PFSK-1 (cell line): ENCODE measurements around the gene COA1.

Source experiments
- FOXP2 ChIP-seq: optimal IDR thresholded peaks from 2 replicates; pipeline ENCODE3; 2011; ENCODE audit warnings: borderline replicate concordance, control low read depth, inconsistent platforms; ENCODE audit not compliant: insufficient read depth; ENCODE audit errors: extremely low read length, extremely low read depth
- POLR2AphosphoS5 ChIP-seq: IDR thresholded peaks from 2 replicates; pipeline ENCODE4 v1.6.1; 2012; ENCODE audit warnings: low read depth, mild to moderate bottlenecking, control low read depth, low read length, moderate library complexity
- REST ChIP-seq, 2 experiments: IDR thresholded peaks; 2 replicates each; pipeline versions ENCODE4 v1.6.1 to v1.8.0; 2011 to 2012; ENCODE audit warnings: low read depth in 2 of 2, low read length in 2 of 2, control low read depth in 1 of 2, inconsistent platforms in 1 of 2, mild to moderate bottlenecking in 1 of 2, moderate library complexity in 1 of 2; ENCODE audit not compliant: insufficient read depth in 1 of 2
- SIN3A ChIP-seq: IDR thresholded peaks from 2 replicates; pipeline ENCODE4 v1.6.1; 2012; ENCODE audit warnings: mild to moderate bottlenecking, low read length, moderate library complexity, borderline replicate concordance; ENCODE audit not compliant: insufficient read depth
- TAF1 ChIP-seq: IDR thresholded peaks from 2 replicates; pipeline ENCODE4 v1.6.1; 2012; ENCODE audit warnings: low read length, control low read depth, borderline replicate concordance; ENCODE audit not compliant: insufficient read depth

Gene COA1

GRCh38 chr7:43711503-43711902, 17.8 kb downstream of the COA1 start:
- no peak for TF ChIP-seq POLR2AphosphoS5
- TF ChIP-seq TAF1: no peak
- no peak for TF ChIP-seq REST (IDR thresholded peaks at IDR 0.05; ENCODE audit: insufficient read depth in 1 of 2, low read depth in 2 of 2, low read length in 2 of 2)
- TF ChIP-seq FOXP2: no peak
- TF ChIP-seq SIN3A: no peak

GRCh38 chr7:43703573-43703972, 25.8 kb downstream of the COA1 start:
- no peak for TF ChIP-seq POLR2AphosphoS5
- no peak for TF ChIP-seq SIN3A
- TF ChIP-seq FOXP2: no peak
- TF ChIP-seq TAF1: no peak
- TF ChIP-seq REST (IDR thresholded peaks at IDR 0.05; ENCODE audit: insufficient read depth in 1 of 2, low read depth in 2 of 2, low read length in 2 of 2): no peak

- TF ChIP-seq SIN3A: no peak
- TF ChIP-seq POLR2AphosphoS5: no peak
- TF ChIP-seq TAF1: no peak
- no peak for TF ChIP-seq REST (IDR thresholded peaks at IDR 0.05; ENCODE audit: insufficient read depth in 1 of 2, low read depth in 2 of 2, low read length in 2 of 2)
- TF ChIP-seq FOXP2: no peak
Observed at GRCh38 chr7:43702974-43703373, 26.3 kb downstream of the COA1 start.

GRCh38 chr7:43701929-43702328, 27.4 kb downstream of the COA1 start:
- TF ChIP-seq TAF1 (no peak), FOXP2 (no peak), POLR2AphosphoS5 (no peak), SIN3A (no peak), REST (IDR thresholded peaks at IDR 0.05; ENCODE audit: insufficient read depth in 1 of 2, low read depth in 2 of 2, low read length in 2 of 2) (no peak)

GRCh38 chr7:43701500-43701854, 27.8 kb downstream of the COA1 start:
- TF ChIP-seq SIN3A: no peak
- TF ChIP-seq TAF1: no peak
- TF ChIP-seq REST (IDR thresholded peaks at IDR 0.05; ENCODE audit: insufficient read depth in 1 of 2, low read depth in 2 of 2, low read length in 2 of 2): no peak
- no peak for TF ChIP-seq FOXP2
- TF ChIP-seq POLR2AphosphoS5: no peak
